GM12892 (cell line): ENCODE data around the gene SEL1L.
"Not testable (repeated sequence)": the region's sequence is repeated elsewhere in the genome, so short reads cannot be mapped to it uniquely, and the experiment has no call there.

ENCODE experiments used
- DNase-seq: peaks from one replicate; pipeline ENCODE4 v3.0.0; 2011; ENCODE audit not compliant: insufficient read length
- FAIRE-seq: peaks from 2 replicates; lab custom pipeline; 2011; peaks lifted over from hg19 to GRCh38; lab: Jason Lieb, UNC
- POLR2A ChIP-seq: IDR thresholded peaks from 2 replicates; pipeline ENCODE4 v1.6.1; 2011; ENCODE audit warnings: low read depth, low read length, control low read depth
- POLR2AphosphoS5 ChIP-seq: IDR thresholded peaks from 2 replicates; pipeline ENCODE4 v1.6.1; 2011; ENCODE audit warnings: low read depth, low read length, control low read depth
- TAF1 ChIP-seq: IDR thresholded peaks from 2 replicates; pipeline ENCODE4 v1.6.1; 2011; ENCODE audit warnings: low read depth, mild to moderate bottlenecking, control low read depth, low read length, borderline replicate concordance

The SEL1L gene

DNA sequence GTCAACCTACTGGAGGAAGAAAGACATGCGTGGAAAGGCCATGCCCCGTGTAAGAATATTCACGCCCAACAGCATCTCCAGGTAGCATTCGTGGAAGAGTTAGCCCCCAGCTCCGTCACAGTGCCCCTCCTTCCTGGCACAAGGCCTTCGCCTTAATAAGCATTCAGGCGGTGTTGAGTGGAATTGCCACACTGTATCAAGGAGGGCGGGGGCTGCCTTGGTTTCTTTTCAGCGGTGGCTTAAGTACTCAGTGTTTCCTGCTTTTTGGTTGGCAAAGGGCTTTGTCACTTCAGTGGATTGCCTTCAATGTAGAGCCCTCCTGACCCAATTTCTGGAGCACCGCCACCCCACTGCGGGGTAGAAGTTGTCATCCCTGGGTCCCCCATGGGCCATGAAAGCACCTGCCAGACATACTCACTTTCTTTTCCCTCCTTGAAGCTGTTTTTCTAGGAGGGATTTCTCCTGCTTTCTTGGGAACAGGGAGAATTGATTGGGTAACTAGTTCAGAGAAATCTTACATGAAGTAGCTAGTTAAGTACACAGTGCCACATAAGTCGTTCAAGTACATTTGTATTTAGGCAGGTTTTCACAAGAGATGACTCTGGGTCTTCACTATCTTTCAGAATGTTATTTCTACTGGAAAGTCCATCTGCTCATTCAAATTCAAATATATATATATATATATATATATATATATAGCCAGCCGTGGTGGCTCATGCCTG is 68.0 kb downstream of the SEL1L start:
- FAIRE-seq = no peak
- TF ChIP-seq POLR2A (no peak), TAF1 (no peak), POLR2AphosphoS5 (no peak)

DNA sequence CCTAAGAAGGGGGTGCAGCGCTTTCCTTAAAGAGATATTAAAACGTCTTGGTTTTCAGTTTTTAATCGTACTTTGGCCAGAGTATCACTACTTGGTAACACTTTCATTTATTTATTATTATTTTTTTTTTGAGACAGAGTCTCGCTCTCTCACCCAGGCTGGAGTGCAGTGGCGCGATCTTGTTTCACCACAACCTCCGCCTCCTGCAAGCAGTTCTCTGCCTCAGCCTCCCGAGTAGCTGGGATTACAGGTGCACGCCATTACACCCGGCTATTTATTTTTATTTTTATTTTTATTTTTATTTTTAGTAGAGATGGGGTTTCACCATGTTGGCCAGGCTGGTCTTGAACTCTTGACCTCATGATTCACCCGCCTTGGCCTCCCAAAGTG is 68.7 kb downstream of the SEL1L start:
- not testable (repeated sequence) for FAIRE-seq, DNase-seq

More for the DNA sequence above, 68.0 kb downstream of the SEL1L start:
- DNase-seq = no peak

GRCh38 chr14:81464253-81465002 is 69.2 kb downstream of the SEL1L start:
- no peak for TF ChIP-seq POLR2A
- TF ChIP-seq TAF1 = no peak
- TF ChIP-seq POLR2AphosphoS5 = no peak
- FAIRE-seq (peak; percentile 42), DNase-seq (peak; percentile 27)

GRCh38 chr14:81462356-81462755 is 71.3 kb downstream of the SEL1L start:
- not testable (repeated sequence) for FAIRE-seq, DNase-seq

- DNase-seq (no peak), FAIRE-seq (no peak)
- TF ChIP-seq POLR2A (no peak), POLR2AphosphoS5 (no peak), TAF1 (no peak)
Measured at GRCh38 chr14:81459912-81460311, 73.7 kb downstream of the SEL1L start.

GRCh38 chr14:81458352-81458751 is 75.3 kb downstream of the SEL1L start:
- DNase-seq (no peak), FAIRE-seq (no peak)
- TF ChIP-seq POLR2AphosphoS5 (no peak), POLR2A (no peak), TAF1 (no peak)

DNA sequence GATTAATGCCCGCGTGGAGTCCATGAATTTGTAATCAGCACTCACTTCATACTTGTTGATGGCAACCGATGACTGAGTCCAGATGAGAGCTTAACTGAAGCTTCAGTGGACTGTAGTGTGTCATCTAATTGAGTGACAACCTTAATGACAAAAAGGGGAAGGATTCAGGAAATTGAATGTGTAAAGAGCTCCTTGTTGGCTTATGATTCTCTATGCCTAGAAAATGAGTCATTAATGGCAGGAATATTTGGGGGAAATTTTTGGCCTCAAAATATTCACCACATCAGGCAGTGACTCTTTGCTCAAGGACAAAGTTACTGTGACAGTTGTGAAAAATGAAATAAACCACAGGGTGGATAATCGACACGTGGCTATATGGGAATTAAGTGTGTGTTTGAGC is 78.3 kb downstream of the SEL1L start:
- DNase-seq (no peak), FAIRE-seq (no peak)
- TF ChIP-seq POLR2AphosphoS5 (no peak), POLR2A (no peak), TAF1 (no peak)

DNA sequence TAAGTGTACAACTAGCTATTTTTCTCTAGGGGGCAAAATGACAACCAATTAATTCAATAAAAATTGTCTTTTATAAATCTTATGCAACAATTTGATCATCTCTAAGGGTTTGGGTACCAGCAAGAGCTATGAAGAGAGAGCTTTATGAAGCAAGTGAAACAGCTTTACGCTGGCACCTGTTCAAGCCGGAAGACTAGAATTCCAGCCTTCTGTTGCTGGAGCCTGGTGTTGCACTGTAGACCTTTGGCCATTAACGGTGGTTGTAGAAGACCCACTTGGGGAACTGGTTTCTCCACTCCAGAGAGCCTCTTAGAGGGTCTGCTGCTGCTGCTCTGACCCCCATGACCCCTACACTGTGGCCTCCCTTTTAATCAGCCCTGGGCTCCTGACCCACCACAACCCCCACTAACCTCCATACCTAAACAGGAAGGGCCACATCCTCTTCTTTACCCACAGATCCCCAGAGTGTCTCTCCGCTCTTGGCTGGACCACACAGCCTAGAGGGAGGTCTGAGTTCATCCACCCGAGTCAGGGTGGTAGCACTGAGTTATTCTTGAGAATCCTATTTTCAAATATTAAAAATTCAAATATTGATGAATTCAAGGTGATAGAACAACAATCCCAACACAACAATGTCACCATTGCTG is 79.0 kb downstream of the SEL1L start:
- no peak for TF ChIP-seq TAF1
- no peak for TF ChIP-seq POLR2A
- no peak for TF ChIP-seq POLR2AphosphoS5
- no peak for DNase-seq
- FAIRE-seq = no peak

- no peak for TF ChIP-seq TAF1
- TF ChIP-seq POLR2A = no peak
- no peak for TF ChIP-seq POLR2AphosphoS5
- FAIRE-seq = peak; percentile 67
- DNase-seq = peak; percentile 23
Measured at GRCh38 chr14:81453166-81453766, 80.4 kb downstream of the SEL1L start.

- FAIRE-seq (no peak), DNase-seq (no peak)
- TF ChIP-seq POLR2AphosphoS5 (no peak), POLR2A (no peak), TAF1 (no peak)
Measured at GRCh38 chr14:81452341-81453133, 81.1 kb downstream of the SEL1L start.

DNA sequence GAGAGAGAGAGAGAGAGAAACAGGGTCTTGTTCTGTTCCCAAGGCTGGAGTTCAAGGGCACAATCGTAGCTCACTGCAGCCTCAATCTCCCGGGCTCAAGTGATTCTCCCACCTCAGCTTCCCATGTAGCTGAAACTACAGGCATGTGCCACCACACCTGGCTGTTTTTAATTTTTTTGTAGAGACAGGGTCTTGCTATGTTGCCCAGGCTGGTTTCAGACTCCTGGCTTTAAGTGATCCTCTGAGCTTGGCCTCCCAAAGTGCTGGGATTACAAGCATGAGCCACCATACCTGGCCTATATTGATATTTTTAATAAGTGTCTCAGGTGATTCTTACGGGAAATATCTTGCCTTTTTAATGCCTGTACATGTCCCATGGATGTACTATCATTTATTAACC is 82.7 kb downstream of the SEL1L start:
- no peak for DNase-seq
- no peak for FAIRE-seq
- TF ChIP-seq POLR2A = no peak
- no peak for TF ChIP-seq TAF1
- no peak for TF ChIP-seq POLR2AphosphoS5
